HEK293 (cell line): Measurements from ENCODE around the gene WASF2.

Experiments
- CTCF ChIA-PET: fragments of 350-600 bp; formaldehyde crosslinking; extraction: SDS; loops from one replicate; lab custom pipeline; 2021; ENCODE audit warnings: antibody characterized with exemption; lab: Yijun Ruan, JAX
- POLR2A ChIA-PET: fragments of 300-600 bp; formaldehyde crosslinking; extraction: SDS; loops from one replicate; lab custom pipeline; 2020; ENCODE audit warnings: antibody characterized with exemption, inconsistent platforms; lab: Yijun Ruan, JAX
- H3K27ac ChIP-seq: fragments of 200-500 bp; sonication (Bioruptor generic); 2 replicates; pipeline ENCODE4 v1.5.1; 2014; ENCODE audit warnings: low read depth, low read length, control low read depth, inconsistent platforms; ENCODE audit errors: extremely low read depth
- H3K36me3 ChIP-seq, 2 experiments: fragments of 200-500 bp in 1 of 2; sonication (Bioruptor generic) in 1 of 2; 1 replicate in 1 of 2; 2 replicates in 1 of 2; pipeline ENCODE4 v1.5.1; 2014 to 2017; ENCODE audit warnings: inconsistent platforms in 2 of 2, low read length in 2 of 2; ENCODE audit not compliant: control insufficient read depth in 2 of 2, insufficient read depth in 1 of 2
- H3K4me1 ChIP-seq: fragments of 200-500 bp; sonication (Bioruptor generic); 2 replicates; pipeline ENCODE4 v1.5.1; 2014; ENCODE audit warnings: mild to moderate bottlenecking, low read length, inconsistent platforms; ENCODE audit not compliant: control insufficient read depth, insufficient read depth
- H3K4me3 ChIP-seq: 2 replicates; pipeline ENCODE4 v1.5.1; 2011; ENCODE audit warnings: low read depth, mild to moderate bottlenecking, control low read depth, low read length, moderate library complexity
- H3K9me3 ChIP-seq: fragments of 200-500 bp; sonication (Bioruptor generic); 2 replicates; pipeline ENCODE4 v1.5.1; 2014; ENCODE audit warnings: low read depth, low read length, inconsistent platforms; ENCODE audit not compliant: control insufficient read depth, insufficient read depth
- BCL6B ChIP-seq: fragments of 450-650 bp; formaldehyde crosslinking; IDR thresholded peaks from 2 replicates; pipeline ENCODE4 v1.5.1; 2017; ENCODE audit warnings: missing biosample characterization, missing genetic modification characterization
- SCRT2 ChIP-seq: fragments of 450-650 bp; formaldehyde crosslinking; IDR thresholded peaks from 2 replicates; pipeline ENCODE4 v1.5.1; 2016; ENCODE audit warnings: missing biosample characterization, missing genetic modification characterization
- SETDB1 ChIP-seq: IDR thresholded peaks from one replicate; pipeline ENCODE4 v1.6.1; 2017; ENCODE audit warnings: mild to moderate bottlenecking, low read length, moderate library complexity, mixed read lengths; ENCODE audit not compliant: insufficient read length
- ZBTB6 ChIP-seq: fragments of 450-650 bp; formaldehyde crosslinking; IDR thresholded peaks from 2 replicates; pipeline ENCODE4 v1.5.1; 2017; ENCODE audit warnings: missing biosample characterization, missing genetic modification characterization
- ZBTB8A ChIP-seq: fragments of 450-650 bp; formaldehyde crosslinking; IDR thresholded peaks from 2 replicates; pipeline ENCODE4 v1.5.1; 2016; ENCODE audit warnings: missing biosample characterization, missing genetic modification characterization
- ZFP3 ChIP-seq: fragments of 450-650 bp; formaldehyde crosslinking; IDR thresholded peaks from 2 replicates; pipeline ENCODE4 v1.5.1; 2016; ENCODE audit warnings: low read depth, missing biosample characterization, missing genetic modification characterization
- ZFP69B ChIP-seq: fragments of 450-650 bp; formaldehyde crosslinking; IDR thresholded peaks from 2 replicates; pipeline ENCODE4 v1.5.1; 2016; ENCODE audit warnings: missing biosample characterization, missing genetic modification characterization
- ZNF175 ChIP-seq: fragments of 450-650 bp; formaldehyde crosslinking; IDR thresholded peaks from 2 replicates; pipeline ENCODE4 v1.5.1; 2016; ENCODE audit warnings: missing biosample characterization, missing genetic modification characterization
- ZNF184 ChIP-seq: fragments of 450-650 bp; IDR thresholded peaks from 2 replicates; pipeline ENCODE4 v1.5.1; 2018; ENCODE audit warnings: missing biosample characterization, mild to moderate bottlenecking, missing genetic modification characterization
- ZNF19 ChIP-seq: fragments of 450-650 bp; formaldehyde crosslinking; IDR thresholded peaks from 2 replicates; pipeline ENCODE4; 2016; ENCODE audit warnings: missing biosample characterization, missing genetic modification characterization, low read depth
- ZNF2 ChIP-seq: fragments of 450-650 bp; formaldehyde crosslinking; IDR thresholded peaks from 2 replicates; pipeline ENCODE4 v1.5.1; 2016; ENCODE audit warnings: missing biosample characterization, missing genetic modification characterization
- ZNF280C ChIP-seq: fragments of 450-650 bp; formaldehyde crosslinking; IDR thresholded peaks from 2 replicates; pipeline ENCODE4 v1.5.1; 2016; ENCODE audit warnings: missing biosample characterization, missing genetic modification characterization
- ZNF449 ChIP-seq: fragments of 450-650 bp; formaldehyde crosslinking; IDR thresholded peaks from 2 replicates; pipeline ENCODE4 v1.5.1; 2017; ENCODE audit warnings: missing biosample characterization, mild to moderate bottlenecking, missing genetic modification characterization, moderate library complexity
- ZNF488 ChIP-seq: fragments of 450-650 bp; formaldehyde crosslinking; IDR thresholded peaks from 2 replicates; pipeline ENCODE4 v1.5.1; 2016; ENCODE audit warnings: missing biosample characterization, missing genetic modification characterization
- ZNF510 ChIP-seq: fragments of 450-650 bp; formaldehyde crosslinking; IDR thresholded peaks from 2 replicates; pipeline ENCODE4 v1.5.1; 2018; ENCODE audit warnings: mild to moderate bottlenecking, missing genetic modification characterization, missing biosample characterization; ENCODE audit not compliant: insufficient replicate concordance
- ZNF548 ChIP-seq: fragments of 450-650 bp; formaldehyde crosslinking; IDR thresholded peaks from 2 replicates; pipeline ENCODE4 v1.5.1; 2016; ENCODE audit warnings: missing biosample characterization, missing genetic modification characterization
- ZNF549 ChIP-seq: fragments of 450-650 bp; IDR thresholded peaks from 2 replicates; pipeline ENCODE4 v1.5.1; 2018; ENCODE audit warnings: missing biosample characterization, missing genetic modification characterization, mild to moderate bottlenecking, inconsistent platforms, moderate library complexity
- ZNF558 ChIP-seq: fragments of 450-650 bp; formaldehyde crosslinking; IDR thresholded peaks from 2 replicates; pipeline ENCODE4 v1.5.1; 2016; ENCODE audit warnings: missing biosample characterization, missing genetic modification characterization
- ZNF621 ChIP-seq: fragments of 450-650 bp; formaldehyde crosslinking; IDR thresholded peaks from 2 replicates; pipeline ENCODE4 v1.5.1; 2017; ENCODE audit warnings: missing biosample characterization, missing genetic modification characterization
- ZNF626 ChIP-seq: fragments of 450-650 bp; sonication (Bioruptor Pico); formaldehyde crosslinking; IDR thresholded peaks from 2 replicates; pipeline ENCODE4 v1.5.1; 2018; ENCODE audit warnings: missing biosample characterization, missing genetic modification characterization, inconsistent platforms

Gene WASF2

GRCh38 chr1:27517301-27517700 is 27.3 kb upstream of the WASF2 start:
- Histone ChIP-seq H3K27ac (no peak overlapping the region), H3K4me3 (no peak overlapping the region), H3K36me3 (no peaks in the 10 kb centered on the region), H3K4me1 (no peaks in the 10 kb centered on the region), H3K9me3 (no peaks in the 10 kb centered on the region)
- CTCF ChIA-PET, result interaction anchor here (0.6 kb wide), 1 partner anchor 88 kb away, joined by 3 read pairs; no protein-coding TSS in a partner anchor
- POLR2A ChIA-PET, result interaction anchor here (0.6 to 1.1 kb wide), 2 partner anchors 25 to 105 kb away, joined by 3 read pairs; no protein-coding TSS in a partner anchor
- TF ChIP-seq ZBTB8A (tag by site-specific recombination) (no peak), ZNF510 (tag by site-specific recombination) (no peak), ZNF549 (tag by site-specific recombination) (no peak), ZNF548 (tag by site-specific recombination) (no peak), ZNF488 (tag by site-specific recombination) (no peak), ZFP69B (tag by site-specific recombination) (no peak), ZNF175 (no peak), ZBTB6 (tag by site-specific recombination) (no peak), BCL6B (tag by site-specific recombination) (no peak), ZNF621 (tag by site-specific recombination) (no peak), ZNF558 (tag by site-specific recombination) (no peak), ZNF19 (no peak), ZNF2 (no peak), ZNF626 (tag by site-specific recombination) (no peak), SETDB1 (no peak), ZNF184 (tag by site-specific recombination) (no peak), ZNF280C (tag by site-specific recombination) (no peak), ZFP3 (tag by site-specific recombination) (no peak), ZNF449 (tag by site-specific recombination) (no peak), SCRT2 (tag by site-specific recombination) (no peak)
